GM10248 (cell line): ENCODE measurements around the gene PDRG1.
"Not testable (repeated sequence)": the region's sequence is repeated elsewhere in the genome, so short reads cannot be mapped to it uniquely, and the experiment has no call there.

Experiments
- CTCF ChIA-PET: fragments of 300-600 bp; sonication (Branson Sonifier 250); formaldehyde crosslinking; extraction: SDS; loops from one replicate; lab custom pipeline; 2021; ENCODE audit warnings: antibody characterized with exemption; lab: Yijun Ruan, JAX
- POLR2A ChIA-PET: fragments of 350-650 bp; sonication (Branson Sonifier 250); formaldehyde crosslinking; extraction: SDS; loops from one replicate; lab custom pipeline; 2020; ENCODE audit warnings: antibody characterized with exemption; lab: Yijun Ruan, JAX
- DNase-seq: peaks from one replicate; pipeline ENCODE4 v3.0.0; 2012; ENCODE audit errors: extremely low spot score
- TF ChIP-seq, protein P1 (sequence below): IDR thresholded peaks from 2 replicates; pipeline ENCODE4 v1.5.1; 2012; ENCODE audit warnings: mild to moderate bottlenecking, low read depth; ENCODE audit errors: extremely low read depth, missing control alignments, control extremely low read depth

PDRG1 gene

DNA sequence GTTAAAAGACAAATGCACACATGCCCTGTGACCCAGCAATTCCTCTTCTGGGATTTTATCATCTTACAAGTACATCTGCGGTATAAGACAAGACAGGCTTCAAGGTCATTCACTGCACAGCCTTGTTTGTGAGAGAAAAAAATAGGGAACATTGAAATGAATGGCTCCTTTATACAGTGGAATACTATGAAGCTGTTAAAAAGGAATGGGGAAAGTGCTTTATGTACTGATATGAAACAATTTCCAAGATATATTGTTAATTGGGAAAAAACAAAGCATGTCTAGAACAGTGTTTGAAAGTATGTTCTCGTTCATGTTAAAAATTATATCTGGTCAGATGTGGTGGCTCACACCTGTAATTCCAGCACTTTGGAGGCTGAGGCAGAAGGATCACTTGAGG is 25.4 kb downstream of the PDRG1 start:
- TF ChIP-seq, protein P1, sequence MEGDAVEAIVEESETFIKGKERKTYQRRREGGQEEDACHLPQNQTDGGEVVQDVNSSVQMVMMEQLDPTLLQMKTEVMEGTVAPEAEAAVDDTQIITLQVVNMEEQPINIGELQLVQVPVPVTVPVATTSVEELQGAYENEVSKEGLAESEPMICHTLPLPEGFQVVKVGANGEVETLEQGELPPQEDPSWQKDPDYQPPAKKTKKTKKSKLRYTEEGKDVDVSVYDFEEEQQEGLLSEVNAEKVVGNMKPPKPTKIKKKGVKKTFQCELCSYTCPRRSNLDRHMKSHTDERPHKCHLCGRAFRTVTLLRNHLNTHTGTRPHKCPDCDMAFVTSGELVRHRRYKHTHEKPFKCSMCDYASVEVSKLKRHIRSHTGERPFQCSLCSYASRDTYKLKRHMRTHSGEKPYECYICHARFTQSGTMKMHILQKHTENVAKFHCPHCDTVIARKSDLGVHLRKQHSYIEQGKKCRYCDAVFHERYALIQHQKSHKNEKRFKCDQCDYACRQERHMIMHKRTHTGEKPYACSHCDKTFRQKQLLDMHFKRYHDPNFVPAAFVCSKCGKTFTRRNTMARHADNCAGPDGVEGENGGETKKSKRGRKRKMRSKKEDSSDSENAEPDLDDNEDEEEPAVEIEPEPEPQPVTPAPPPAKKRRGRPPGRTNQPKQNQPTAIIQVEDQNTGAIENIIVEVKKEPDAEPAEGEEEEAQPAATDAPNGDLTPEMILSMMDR = no peak
- CTCF ChIA-PET = interaction anchor here (1.2 to 1.6 kb wide), 3 partner anchors 12 to 106 kb away, joined by 4 to 6 read pairs (median 4); partner anchors contain the start of gene PDRG1
- DNase-seq = no peak
- POLR2A ChIA-PET = no interaction called here

DNA sequence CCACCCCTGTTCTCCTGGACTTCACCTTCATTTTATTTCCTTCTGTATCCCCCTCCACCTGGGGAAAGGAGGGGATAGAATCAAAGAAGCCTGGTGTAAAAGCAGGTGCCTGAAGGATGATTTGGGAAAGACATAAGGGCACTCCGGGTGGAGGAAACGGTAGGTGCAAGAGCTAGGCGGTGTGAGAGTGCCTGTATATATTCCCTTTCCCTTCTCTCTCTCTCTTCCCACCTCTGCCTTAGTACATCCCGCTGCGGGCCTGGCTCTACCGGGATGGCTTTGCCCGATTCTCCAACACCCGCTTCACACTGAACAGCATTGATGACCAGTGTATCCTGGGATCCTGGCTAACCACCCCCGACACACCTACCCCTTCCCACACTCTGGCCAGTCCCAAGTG is 26.2 kb downstream of the PDRG1 start:
- TF ChIP-seq, protein P1 = no peak
- POLR2A ChIA-PET = no interaction called here
- DNase-seq = no peak
- CTCF ChIA-PET = interaction anchor here (1.2 to 1.7 kb wide), 3 partner anchors 19 to 107 kb away, joined by 3 to 4 read pairs (median 3); no protein-coding TSS in a partner anchor

DNA sequence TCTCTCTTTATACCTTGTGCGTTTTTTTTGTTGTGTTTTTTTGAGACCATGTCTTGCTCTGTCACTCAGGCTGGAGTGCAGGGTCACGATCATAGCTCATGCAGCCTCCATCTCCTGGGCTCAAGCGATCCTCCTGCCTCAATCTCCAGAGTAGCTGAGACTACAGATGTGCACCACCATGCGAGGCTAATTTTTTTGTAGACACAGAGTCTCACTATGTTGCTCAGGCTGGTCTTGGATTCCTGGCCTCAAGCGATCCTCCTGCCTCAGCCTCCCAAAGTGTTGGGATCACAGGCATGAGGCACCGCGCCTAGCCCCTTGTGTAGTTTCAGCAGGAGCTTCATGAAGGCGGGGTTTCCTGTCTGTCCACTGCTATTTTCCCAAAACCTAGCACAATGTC is 27.3 kb downstream of the PDRG1 start:
- ChIA-PET POLR2A (no interaction called here), CTCF (interaction anchor here (1.2 to 3.3 kb wide), 4 partner anchors 20 to 101 kb away, joined by 3 to 19 read pairs (median 3); partner anchors contain the start of gene PDRG1)
- TF ChIP-seq, protein P1 = no peak
- DNase-seq = no peak

DNA sequence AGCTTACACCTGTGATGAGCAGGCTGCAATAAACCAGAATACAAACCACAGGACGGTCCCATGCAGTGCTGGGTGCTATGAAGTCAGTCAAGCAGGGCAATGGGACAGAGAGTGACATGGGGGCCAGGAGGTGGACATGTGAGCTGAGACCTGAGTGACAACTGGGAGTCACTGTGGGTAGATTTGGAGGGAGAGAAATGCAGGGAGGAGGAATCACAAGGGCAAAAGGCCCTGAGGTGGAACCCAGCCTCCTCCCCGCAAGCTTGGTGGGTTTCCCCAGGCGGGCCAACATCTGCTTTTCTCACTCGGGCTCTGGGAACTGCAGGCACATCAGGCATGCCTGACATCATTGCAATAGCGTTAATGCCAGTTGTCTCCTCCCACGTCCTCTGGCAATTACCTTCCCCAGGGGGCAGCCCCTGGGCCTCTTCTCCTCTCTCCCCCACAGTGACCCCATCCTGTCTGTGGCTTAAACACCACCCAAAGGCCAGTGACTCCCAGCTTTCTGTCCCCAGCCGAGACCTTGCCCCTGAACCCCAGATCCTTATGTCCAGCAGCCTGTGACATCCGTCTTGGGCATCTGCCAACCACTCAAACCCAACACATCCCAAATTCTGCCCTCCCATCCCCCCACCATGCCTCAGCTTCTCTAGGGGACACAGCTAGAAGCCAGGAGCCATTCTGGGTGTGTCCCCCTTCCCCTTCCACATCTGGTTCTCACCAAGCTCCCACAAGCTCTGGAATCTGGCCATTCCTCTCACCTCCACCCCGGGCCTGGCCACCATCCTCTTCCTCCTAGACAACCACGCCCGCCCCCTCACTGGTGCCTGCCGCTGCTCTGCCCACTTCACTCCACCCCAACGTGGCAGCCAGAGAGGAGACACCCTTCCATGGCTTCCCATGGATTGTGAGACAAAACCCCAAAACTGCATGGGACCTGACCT is 28.2 kb downstream of the PDRG1 start:
- DNase-seq = peak; percentile 77
- TF ChIP-seq, protein P1 = no peak
- ChIA-PET CTCF (interaction anchor here (0.9 to 3.3 kb wide), 8 partner anchors 18 to 169 kb away, joined by 3 to 19 read pairs (median 4); partner anchors contain the start of gene PDRG1), POLR2A (interaction anchor here (0.6 kb wide), 1 partner anchor 15 kb away, joined by 4 read pairs; no protein-coding TSS in a partner anchor)

DNA sequence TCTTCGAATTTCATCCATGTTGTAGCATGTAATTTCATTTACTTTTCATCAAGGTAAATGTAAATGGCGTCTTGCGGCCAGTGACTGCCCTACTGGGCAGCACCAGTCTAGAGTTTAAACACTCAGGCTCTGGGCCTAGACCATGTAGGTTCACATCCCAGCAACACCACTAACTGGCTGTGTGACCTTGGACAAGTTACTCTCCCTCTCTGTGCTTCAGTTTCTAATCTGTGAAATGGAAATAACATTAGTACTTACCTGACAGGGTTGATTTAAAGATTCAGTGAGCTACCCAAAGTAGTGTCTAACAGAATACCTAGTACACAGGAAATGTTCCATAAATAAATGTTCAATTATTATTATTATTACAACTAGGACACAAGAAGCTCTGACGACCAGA is 29.3 kb downstream of the PDRG1 start:
- ChIA-PET CTCF (interaction anchor here (1.0 to 3.3 kb wide), 6 partner anchors 19 to 170 kb away, joined by 3 to 19 read pairs (median 4); partner anchors contain the start of gene PDRG1), POLR2A (no interaction called here)
- TF ChIP-seq, protein P1 = no peak
- no peak for DNase-seq

DNA sequence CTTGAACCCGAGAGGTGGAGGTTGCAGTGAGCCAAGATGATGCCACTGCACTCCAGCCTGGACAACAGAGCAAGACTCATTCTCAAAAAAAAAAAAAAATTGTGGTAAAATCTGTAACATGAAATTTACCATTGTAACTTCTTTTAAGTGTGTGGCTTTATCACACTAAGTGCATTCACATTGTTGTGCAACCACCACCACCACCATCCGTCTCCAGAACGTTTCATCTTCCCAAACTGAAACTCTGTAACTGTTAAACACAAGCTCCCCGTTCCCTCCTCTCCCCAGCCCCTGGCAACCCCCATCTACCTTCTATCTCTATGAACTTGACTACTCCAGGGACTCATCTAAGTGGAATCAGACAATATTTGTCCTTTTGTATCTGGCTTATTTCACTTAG is 29.7 kb downstream of the PDRG1 start:
- TF ChIP-seq, protein P1 = no peak
- POLR2A ChIA-PET = no interaction called here
- CTCF ChIA-PET = interaction anchor here (1.4 to 3.3 kb wide), 5 partner anchors 26 to 170 kb away, joined by 3 to 19 read pairs (median 4); partner anchors contain the start of gene PDRG1
- no peak for DNase-seq

DNA sequence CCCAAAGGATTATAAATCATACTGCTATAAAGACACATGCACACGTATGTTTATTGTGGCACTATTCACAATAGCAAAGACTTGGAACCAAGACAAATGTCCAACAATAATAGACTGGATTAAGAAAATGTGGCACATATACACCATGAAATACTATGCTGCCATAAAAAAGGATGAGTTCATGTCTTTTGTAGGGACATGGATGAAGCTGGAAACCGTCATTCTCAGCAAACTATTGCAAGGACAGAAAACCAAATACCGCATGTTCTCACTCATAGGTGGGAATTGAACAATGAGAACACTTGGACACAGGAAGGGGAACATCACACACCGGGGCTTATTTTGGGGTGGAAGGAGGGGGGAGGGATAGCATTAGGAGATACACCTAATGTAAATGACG is 30.4 kb downstream of the PDRG1 start:
- not testable (repeated sequence) for DNase-seq
- ChIA-PET CTCF (interaction anchor here (2.8 kb wide), 1 partner anchor 69 kb away, joined by 9 read pairs; no protein-coding TSS in a partner anchor), POLR2A (interaction anchor here (0.6 kb wide), 1 partner anchor 400 kb away, joined by 6 read pairs; no protein-coding TSS in a partner anchor)
